Ishikawa (cell line): ENCODE data around the gene ATP2B2.

Experiments
- CEBPB ChIP-seq: IDR thresholded peaks from 2 replicates; pipeline ENCODE4 v1.6.1; 2012
- CREB1 ChIP-seq: IDR thresholded peaks from 2 replicates; pipeline ENCODE4 v1.6.1; 2012; ENCODE audit warnings: low read depth
- EGR1 ChIP-seq: IDR thresholded peaks from 2 replicates; pipeline ENCODE4 v1.6.1; 2012
- EP300 ChIP-seq: IDR thresholded peaks from 2 replicates; pipeline ENCODE4 v1.6.1; 2012; ENCODE audit warnings: borderline replicate concordance
- FOXM1 ChIP-seq: IDR thresholded peaks from 2 replicates; pipeline ENCODE4 v1.6.1; 2012; ENCODE audit warnings: low read depth, borderline replicate concordance
- NFIC ChIP-seq: IDR thresholded peaks from 2 replicates; pipeline ENCODE4 v1.6.1; 2012
- RAD21 ChIP-seq: IDR thresholded peaks from 2 replicates; pipeline ENCODE4 v1.6.1; 2012; ENCODE audit warnings: low read depth
- TAF1 ChIP-seq: IDR thresholded peaks from 2 replicates; pipeline ENCODE4 v1.6.1; 2012; ENCODE audit warnings: low read depth, mild to moderate bottlenecking
- TCF12 ChIP-seq: IDR thresholded peaks from 2 replicates; pipeline ENCODE4 v1.6.1; 2012; ENCODE audit warnings: low read depth
- TEAD4 ChIP-seq: IDR thresholded peaks from 2 replicates; pipeline ENCODE4 v1.6.1; 2012
- YY1 ChIP-seq: IDR thresholded peaks from 2 replicates; pipeline ENCODE4 v1.6.1; 2012; ENCODE audit warnings: low read depth
- ZBTB7A ChIP-seq: IDR thresholded peaks from 2 replicates; pipeline ENCODE4 v1.6.1; 2012; ENCODE audit warnings: low read depth
- TF ChIP-seq, protein P1 (sequence below): IDR thresholded peaks from 2 replicates; pipeline ENCODE4 v1.6.1; 2012
- TF ChIP-seq, protein P2 (sequence below): IDR thresholded peaks from 2 replicates; pipeline ENCODE4 v1.6.1; 2012
- TF ChIP-seq, protein P3 (sequence below): IDR thresholded peaks from 2 replicates; pipeline ENCODE4 v1.6.1; 2012; ENCODE audit warnings: low read depth, mild to moderate bottlenecking

Gene ATP2B2

DNA sequence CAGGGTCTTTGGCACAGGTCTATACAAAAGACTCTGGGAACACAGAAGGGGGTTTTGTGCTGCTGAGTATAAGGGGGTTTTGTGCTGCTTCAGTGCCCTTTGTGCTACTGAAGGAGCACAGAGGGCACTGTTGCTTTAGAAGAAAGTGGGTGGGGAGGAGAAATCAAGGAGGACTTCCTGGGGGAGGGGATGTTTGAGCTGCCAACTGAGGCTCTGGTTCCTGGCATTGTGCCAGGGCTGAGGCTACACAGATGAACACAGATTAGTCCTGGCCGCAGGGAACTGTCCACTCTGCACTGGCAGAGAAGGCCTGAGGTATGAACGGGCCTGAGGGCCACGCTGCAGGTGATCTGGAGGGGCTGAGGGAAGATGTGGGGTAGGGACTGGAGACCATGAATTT is 152.2 kb downstream of the ATP2B2 start:
- TF ChIP-seq, protein P1, sequence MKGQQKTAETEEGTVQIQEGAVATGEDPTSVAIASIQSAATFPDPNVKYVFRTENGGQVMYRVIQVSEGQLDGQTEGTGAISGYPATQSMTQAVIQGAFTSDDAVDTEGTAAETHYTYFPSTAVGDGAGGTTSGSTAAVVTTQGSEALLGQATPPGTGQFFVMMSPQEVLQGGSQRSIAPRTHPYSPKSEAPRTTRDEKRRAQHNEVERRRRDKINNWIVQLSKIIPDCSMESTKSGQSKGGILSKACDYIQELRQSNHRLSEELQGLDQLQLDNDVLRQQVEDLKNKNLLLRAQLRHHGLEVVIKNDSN: no peak
- TF ChIP-seq TCF12 (no peak), EP300 (no peak), CREB1 (no peak), TAF1 (no peak), CEBPB (no peak), YY1 (no peak), RAD21 (no peak)
- TF ChIP-seq, protein P2, sequence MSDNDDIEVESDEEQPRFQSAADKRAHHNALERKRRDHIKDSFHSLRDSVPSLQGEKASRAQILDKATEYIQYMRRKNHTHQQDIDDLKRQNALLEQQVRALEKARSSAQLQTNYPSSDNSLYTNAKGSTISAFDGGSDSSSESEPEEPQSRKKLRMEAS: no peak
- TF ChIP-seq, protein P3, sequence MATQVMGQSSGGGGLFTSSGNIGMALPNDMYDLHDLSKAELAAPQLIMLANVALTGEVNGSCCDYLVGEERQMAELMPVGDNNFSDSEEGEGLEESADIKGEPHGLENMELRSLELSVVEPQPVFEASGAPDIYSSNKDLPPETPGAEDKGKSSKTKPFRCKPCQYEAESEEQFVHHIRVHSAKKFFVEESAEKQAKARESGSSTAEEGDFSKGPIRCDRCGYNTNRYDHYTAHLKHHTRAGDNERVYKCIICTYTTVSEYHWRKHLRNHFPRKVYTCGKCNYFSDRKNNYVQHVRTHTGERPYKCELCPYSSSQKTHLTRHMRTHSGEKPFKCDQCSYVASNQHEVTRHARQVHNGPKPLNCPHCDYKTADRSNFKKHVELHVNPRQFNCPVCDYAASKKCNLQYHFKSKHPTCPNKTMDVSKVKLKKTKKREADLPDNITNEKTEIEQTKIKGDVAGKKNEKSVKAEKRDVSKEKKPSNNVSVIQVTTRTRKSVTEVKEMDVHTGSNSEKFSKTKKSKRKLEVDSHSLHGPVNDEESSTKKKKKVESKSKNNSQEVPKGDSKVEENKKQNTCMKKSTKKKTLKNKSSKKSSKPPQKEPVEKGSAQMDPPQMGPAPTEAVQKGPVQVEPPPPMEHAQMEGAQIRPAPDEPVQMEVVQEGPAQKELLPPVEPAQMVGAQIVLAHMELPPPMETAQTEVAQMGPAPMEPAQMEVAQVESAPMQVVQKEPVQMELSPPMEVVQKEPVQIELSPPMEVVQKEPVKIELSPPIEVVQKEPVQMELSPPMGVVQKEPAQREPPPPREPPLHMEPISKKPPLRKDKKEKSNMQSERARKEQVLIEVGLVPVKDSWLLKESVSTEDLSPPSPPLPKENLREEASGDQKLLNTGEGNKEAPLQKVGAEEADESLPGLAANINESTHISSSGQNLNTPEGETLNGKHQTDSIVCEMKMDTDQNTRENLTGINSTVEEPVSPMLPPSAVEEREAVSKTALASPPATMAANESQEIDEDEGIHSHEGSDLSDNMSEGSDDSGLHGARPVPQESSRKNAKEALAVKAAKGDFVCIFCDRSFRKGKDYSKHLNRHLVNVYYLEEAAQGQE: no peak

DNA sequence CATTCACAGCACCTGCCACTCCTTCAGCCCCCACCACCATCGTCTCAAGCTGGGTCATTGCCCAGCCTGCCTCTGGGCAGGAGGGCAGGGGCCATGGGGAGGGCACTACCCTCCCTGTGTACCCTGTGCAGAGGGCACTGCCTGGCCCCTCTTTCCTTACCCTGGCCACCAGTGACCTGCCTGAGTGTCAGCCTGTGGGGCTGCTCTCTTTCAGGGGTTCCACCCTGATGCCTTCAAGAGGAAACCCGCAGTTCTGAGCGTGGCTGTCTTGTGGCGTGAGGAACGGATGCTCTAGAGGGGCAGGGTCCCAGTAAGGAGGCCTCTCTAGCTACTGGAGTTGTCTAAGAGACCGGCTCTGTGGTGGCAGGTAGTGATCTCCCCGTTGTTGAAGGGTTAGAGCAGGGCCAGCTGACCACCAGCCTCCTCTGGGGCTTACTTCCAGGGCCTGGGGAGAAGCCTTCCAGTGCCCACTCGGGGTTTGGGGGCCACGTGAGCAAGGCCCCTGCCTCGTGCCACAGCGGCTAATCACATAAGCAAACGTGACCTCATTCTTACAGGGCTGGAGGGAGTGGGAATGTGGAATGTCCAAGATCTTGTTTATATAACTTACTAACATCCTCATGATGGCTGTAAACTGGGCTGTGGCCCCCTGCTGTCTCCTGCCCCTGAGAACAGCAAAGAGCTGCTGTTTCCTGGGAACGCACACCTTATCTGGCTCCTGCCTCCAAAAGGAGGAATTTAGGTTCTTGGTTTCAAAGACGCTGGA is 153.1 kb downstream of the ATP2B2 start:
- no peak for TF ChIP-seq TEAD4
- TF ChIP-seq CREB1: no peak
- TF ChIP-seq ZBTB7A: no peak
- TF ChIP-seq, protein P3: no peak
- no peak for TF ChIP-seq TAF1
- TF ChIP-seq, protein P2: no peak
- no peak for TF ChIP-seq FOXM1
- no peak for TF ChIP-seq NFIC
- TF ChIP-seq CEBPB: no peak
- TF ChIP-seq EGR1: no peak
- no peak for TF ChIP-seq EP300
- TF ChIP-seq, protein P1: no peak
- TF ChIP-seq YY1: no peak
- no peak for TF ChIP-seq RAD21
- TF ChIP-seq TCF12: no peak

DNA sequence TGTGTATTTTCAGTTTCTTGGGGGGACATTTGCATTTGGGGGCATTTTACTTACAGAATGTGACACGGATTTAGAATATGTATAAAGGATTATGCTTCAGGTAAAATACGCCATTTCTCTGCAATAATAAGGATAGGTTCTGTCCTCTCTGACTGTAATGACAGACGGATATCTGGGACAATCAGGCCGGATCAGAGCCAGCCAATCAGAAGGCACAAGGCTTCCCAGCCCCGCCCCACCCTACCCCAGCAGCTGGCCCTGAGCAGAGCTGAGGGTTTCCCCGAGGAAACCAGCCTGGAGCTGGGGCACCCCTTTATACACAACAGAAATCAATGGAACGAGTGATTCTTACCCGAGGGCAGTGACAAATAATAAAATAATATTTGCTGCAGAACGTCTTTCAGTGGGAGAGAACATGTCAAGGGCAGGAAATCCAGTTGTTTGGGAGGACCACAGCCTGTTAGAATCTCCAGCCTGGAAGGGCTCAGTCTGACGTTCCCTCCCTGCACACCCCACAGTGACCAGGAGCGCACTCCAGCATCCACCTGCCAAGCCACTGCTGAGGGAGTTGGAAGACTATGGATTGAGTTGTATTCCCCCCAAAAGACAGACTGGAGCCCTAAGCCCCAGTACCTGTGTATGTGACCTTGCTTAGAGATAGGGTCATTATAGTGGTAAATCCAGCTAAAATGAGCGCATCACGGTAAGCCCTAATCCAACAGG is 154.2 kb downstream of the ATP2B2 start:
- TF ChIP-seq, protein P3: no peak
- TF ChIP-seq TEAD4 (no peak), TAF1 (no peak), CREB1 (no peak), EGR1 (no peak), CEBPB (no peak), TCF12 (no peak), NFIC (no peak), RAD21 (no peak), YY1 (no peak), ZBTB7A (no peak), EP300 (no peak), FOXM1 (no peak)
- TF ChIP-seq, protein P1: no peak
- TF ChIP-seq, protein P2: no peak
